Measurements from ENCODE around the gene ZNHIT2. TPM values are rescaled to one million over a fixed set of nuclear protein-coding genes. Genes with fewer than 3 reads are reported as not detected.
A peak's percentile ranks its signal among the peaks of the same experiment; 100 is the strongest.

The ZNHIT2 gene
- total RNA-seq, 2 experiments from 2014 or later, result 11.5 to 32.4 TPM

DNA sequence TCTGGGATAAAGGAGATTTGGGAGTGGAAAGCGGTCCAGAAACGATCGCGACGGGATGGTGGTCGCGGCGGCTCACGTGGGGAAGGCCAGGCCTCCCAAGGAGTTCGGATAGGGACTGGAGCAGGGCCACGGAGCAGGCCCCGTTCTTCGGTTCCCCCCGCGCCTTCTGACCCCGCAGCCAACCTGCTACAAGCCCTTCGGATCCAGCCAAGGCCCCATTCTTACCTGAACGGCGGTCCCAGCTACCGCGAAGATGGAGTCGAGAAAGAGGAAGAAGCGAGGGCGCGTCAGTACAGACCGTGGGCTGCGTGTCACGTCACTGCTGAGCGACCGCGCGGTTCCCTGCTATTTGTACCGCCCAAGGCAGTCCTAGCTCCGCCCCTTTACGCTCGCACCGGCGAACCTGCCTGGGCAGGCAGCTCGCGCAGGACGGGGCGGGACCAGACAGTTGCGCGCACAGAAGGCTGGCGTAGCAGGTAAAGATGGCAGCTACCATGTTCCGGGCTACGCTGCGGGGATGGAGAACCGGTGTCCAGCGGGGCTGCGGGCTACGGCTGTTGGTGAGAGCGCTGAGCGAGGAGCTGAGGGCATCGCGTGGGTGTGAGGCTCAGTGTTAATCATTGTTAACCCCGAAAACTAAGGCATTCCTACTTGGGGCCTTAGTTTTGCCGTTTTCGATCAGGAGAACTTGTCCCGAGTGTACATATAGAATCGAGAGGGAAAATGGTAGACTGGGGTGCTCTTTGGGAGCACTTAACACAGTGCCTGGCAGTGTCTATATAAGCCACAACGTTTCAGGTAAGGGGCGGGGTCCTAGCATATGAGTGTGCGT lies 4.6 kb upstream of the ZNHIT2 start, which contains the start of the genes FAU and MRPL49:
TSS of gene FAU (minus strand) at position 270 of the 832 bp plus-strand sequence. CDS start 321 bp downstream, outside the sequence.
TSS of gene MRPL49 (plus strand) at position 457 of the 832 bp plus-strand sequence. CDS start at position 483, 26 bp downstream.
- BruUV-seq (replicated peaks), result TSS peak; percentile 85
- DNase-seq (ENCODE audit: low spot score), result peak; percentile 99
- Histone ChIP-seq H3K4me2 (ENCODE audit: low read length) (peak within 1 kb of the TSS; percentile 87), H2AFZ (ENCODE audit: low read length) (peak within 1 kb of the TSS; percentile 11; the same call in 1 of the 2 replicates), H3K79me2 (ENCODE audit: insufficient read depth, low read depth, low read length) (peaks cover 64% of the 10 kb centered on the region), H3K27ac (ENCODE audit: low read depth, low read length, poor library complexity, severe bottlenecking) (peak within 1 kb of the TSS; percentile 78), H3K9me3 (ENCODE audit: low read length) (no peaks in the 10 kb centered on the region), H3K4me3 (ENCODE audit: low read depth, low read length, poor library complexity, severe bottlenecking) (peak within 1 kb of the TSS; percentile 95), H3K9me2 (ENCODE audit: insufficient read depth, low read length) (no peaks in the 10 kb centered on the region), H4K20me1 (ENCODE audit: insufficient read depth, low read length) (peaks cover 17% of the 10 kb centered on the region; the same call in 1 of the 2 replicates), H3K36me3 (ENCODE audit: insufficient read depth, low read length) (peaks cover 76% of the 10 kb centered on the region), H3K4me1 (ENCODE audit: insufficient read depth, low read length, poor library complexity, severe bottlenecking) (peaks cover 53% of the 10 kb centered on the region)
- TF ChIP-seq EZH2phosphoT487 (IDR thresholded peaks at IDR 0.05; ENCODE audit: borderline replicate concordance, low read depth, low read length), result no peak
- TF ChIP-seq, protein P1, sequence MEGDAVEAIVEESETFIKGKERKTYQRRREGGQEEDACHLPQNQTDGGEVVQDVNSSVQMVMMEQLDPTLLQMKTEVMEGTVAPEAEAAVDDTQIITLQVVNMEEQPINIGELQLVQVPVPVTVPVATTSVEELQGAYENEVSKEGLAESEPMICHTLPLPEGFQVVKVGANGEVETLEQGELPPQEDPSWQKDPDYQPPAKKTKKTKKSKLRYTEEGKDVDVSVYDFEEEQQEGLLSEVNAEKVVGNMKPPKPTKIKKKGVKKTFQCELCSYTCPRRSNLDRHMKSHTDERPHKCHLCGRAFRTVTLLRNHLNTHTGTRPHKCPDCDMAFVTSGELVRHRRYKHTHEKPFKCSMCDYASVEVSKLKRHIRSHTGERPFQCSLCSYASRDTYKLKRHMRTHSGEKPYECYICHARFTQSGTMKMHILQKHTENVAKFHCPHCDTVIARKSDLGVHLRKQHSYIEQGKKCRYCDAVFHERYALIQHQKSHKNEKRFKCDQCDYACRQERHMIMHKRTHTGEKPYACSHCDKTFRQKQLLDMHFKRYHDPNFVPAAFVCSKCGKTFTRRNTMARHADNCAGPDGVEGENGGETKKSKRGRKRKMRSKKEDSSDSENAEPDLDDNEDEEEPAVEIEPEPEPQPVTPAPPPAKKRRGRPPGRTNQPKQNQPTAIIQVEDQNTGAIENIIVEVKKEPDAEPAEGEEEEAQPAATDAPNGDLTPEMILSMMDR (conservative IDR thresholded peaks at IDR 0.05; ENCODE audit: low read length), result no peak
- intact Hi-C loops (cut with micrococcal nuclease; ENCODE audit: unreplicated experiment), result loop anchor here (1.0 kb wide), 1 partner anchor 10 kb away; no protein-coding TSS in a partner anchor
- CTCF ChIA-PET (ENCODE audit: unreplicated experiment), result interaction anchor here (0.6 to 2.0 kb wide), 2 partner anchors 10 to 58 kb away, joined by 4 to 5 read pairs; partner anchors contain the start of gene TM7SF2
- POLR2A ChIA-PET, result interaction anchor here (0.5 to 4.0 kb wide), 10 partner anchors 11 to 726 kb away, joined by 3 to 47 read pairs (median 5); partner anchors contain the start of genes CAPN1 and SYVN1

DNA sequence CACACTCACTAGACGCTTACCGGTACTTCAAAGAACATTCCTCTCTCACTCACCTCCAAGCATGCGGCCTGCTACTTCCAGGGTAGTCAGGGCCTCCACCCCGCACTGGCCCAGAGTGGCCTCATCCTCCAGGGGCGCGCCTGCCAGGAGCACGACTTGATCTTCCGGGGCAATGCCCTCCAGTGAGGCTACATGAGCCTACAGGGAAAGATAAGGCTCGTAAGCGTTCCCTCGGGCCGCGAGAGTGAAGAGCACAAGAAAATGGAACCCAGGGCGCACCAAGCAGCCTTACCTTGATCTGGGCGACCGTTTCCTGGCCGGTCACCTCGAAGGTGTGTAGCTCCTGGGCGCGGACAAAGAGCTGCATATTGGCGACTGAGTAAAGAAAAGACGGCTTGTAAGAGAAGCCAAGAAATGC lies 4.0 kb upstream of the ZNHIT2 start:
- DNase-seq (ENCODE audit: low spot score), result peak; percentile 49
- Histone ChIP-seq H3K9me3 (ENCODE audit: low read length) (no peaks in the 10 kb centered on the region), H3K9me2 (ENCODE audit: insufficient read depth, low read length) (no peaks in the 10 kb centered on the region), H2AFZ (ENCODE audit: low read length) (no peak overlapping the region), H3K27ac (ENCODE audit: low read depth, low read length, poor library complexity, severe bottlenecking) (peak overlapping the region; percentile 78), H3K4me2 (ENCODE audit: low read length) (peak overlapping the region; percentile 87), H4K20me1 (ENCODE audit: insufficient read depth, low read length) (peaks cover 17% of the 10 kb centered on the region; the same call in 1 of the 2 replicates), H3K36me3 (ENCODE audit: insufficient read depth, low read length) (peaks cover 76% of the 10 kb centered on the region), H3K79me2 (ENCODE audit: insufficient read depth, low read depth, low read length) (peaks cover 70% of the 10 kb centered on the region), H3K4me3 (ENCODE audit: low read depth, low read length, poor library complexity, severe bottlenecking) (peak overlapping the region; percentile 95), H3K4me1 (ENCODE audit: insufficient read depth, low read length, poor library complexity, severe bottlenecking) (peaks cover 57% of the 10 kb centered on the region)
- no TSS peak for BruUV-seq (replicated peaks)
- intact Hi-C loops (cut with micrococcal nuclease; ENCODE audit: unreplicated experiment), result no loop called here
- CTCF ChIA-PET (ENCODE audit: unreplicated experiment), result interaction anchor here (0.6 to 2.0 kb wide), 2 partner anchors 9 to 59 kb away, joined by 4 to 5 read pairs; partner anchors contain the start of gene TM7SF2
- TF ChIP-seq, protein P1 (conservative IDR thresholded peaks at IDR 0.05; ENCODE audit: low read length), result no peak
- no peak for TF ChIP-seq EZH2phosphoT487 (IDR thresholded peaks at IDR 0.05; ENCODE audit: borderline replicate concordance, low read depth, low read length)
- POLR2A ChIA-PET, result interaction anchor here (0.7 to 4.0 kb wide), 7 partner anchors 12 to 727 kb away, joined by 3 to 47 read pairs (median 5); partner anchors contain the start of genes CAPN1 and SYVN1
